K562 (cell line): ENCODE data around the gene SAE1. TPM values are rescaled to one million over a fixed set of nuclear protein-coding genes. Genes with fewer than 3 reads are reported as not detected.

Experiments used
- BRD4 ChIP-seq: fragments of 200-600 bp; sonication (generic); IDR thresholded peaks from 2 replicates; pipeline ENCODE4 v1.6.1; 2017; ENCODE audit warnings: inconsistent platforms
- CHD1 ChIP-seq: fragments of 200-600 bp; sonication (generic); IDR thresholded peaks from one replicate; pipeline ENCODE4 v1.6.1; 2012; ENCODE audit warnings: mild to moderate bottlenecking, moderate library complexity, low read length, inconsistent platforms
- EP400 ChIP-seq: fragments of 450-650 bp; IDR thresholded peaks from 2 replicates; pipeline ENCODE4 v1.6.1; 2017; ENCODE audit warnings: antibody characterized with exemption, mild to moderate bottlenecking, moderate library complexity
- FOXP4 ChIP-seq: sonication (generic); formaldehyde crosslinking; IDR thresholded peaks from 2 replicates; pipeline ENCODE4 v1.8.0; 2022; ENCODE audit warnings: mild to moderate bottlenecking, missing genetic modification reagents, borderline replicate concordance
- FUS ChIP-seq: fragments of 200-400 bp; formaldehyde crosslinking; optimal IDR thresholded peaks from 2 replicates; pipeline ENCODE3; 2017; ENCODE audit warnings: low read depth, low read length
- PATZ1 ChIP-seq: fragments of 250-450 bp; sonication (Bioruptor Pico); IDR thresholded peaks from 2 replicates; pipeline ENCODE4 v1.5.0; 2020; ENCODE audit warnings: mild to moderate bottlenecking, borderline replicate concordance
- PRDM10 ChIP-seq: fragments of 450-650 bp; IDR thresholded peaks from 2 replicates; pipeline ENCODE4 v1.6.1; 2018; ENCODE audit not compliant: partially characterized antibody
- SREBF1 ChIP-seq: fragments of 150-350 bp; IDR thresholded peaks from 2 replicates; pipeline ENCODE4 v1.6.1; 2014; ENCODE audit warnings: antibody characterized with exemption, low read depth, low read length, borderline replicate concordance
- STAG1 ChIP-seq: sonication (generic); formaldehyde crosslinking; IDR thresholded peaks from 2 replicates; pipeline ENCODE4 v1.5.0; 2020; ENCODE audit warnings: missing genetic modification reagents, borderline replicate concordance
- TCF7 ChIP-seq: sonication (generic); IDR thresholded peaks from 2 replicates; pipeline ENCODE4 v1.6.1; 2016; ENCODE audit warnings: antibody characterized with exemption, borderline replicate concordance
- TGIF2 ChIP-seq: sonication (generic); formaldehyde crosslinking; IDR thresholded peaks from 2 replicates; pipeline ENCODE4 v1.8.1; 2022; ENCODE audit warnings: mild to moderate bottlenecking, missing genetic modification reagents, moderate library complexity
- ZBTB5 ChIP-seq: fragments of 450-650 bp; IDR thresholded peaks from 2 replicates; pipeline ENCODE4 v1.6.1; 2017; ENCODE audit warnings: antibody characterized with exemption
- ZNF121 ChIP-seq: sonication (generic); formaldehyde crosslinking; conservative IDR thresholded peaks from 2 replicates; pipeline ENCODE4 v1.8.0; 2022; ENCODE audit warnings: missing genetic modification reagents
- ZNF124 ChIP-seq: sonication (generic); formaldehyde crosslinking; IDR thresholded peaks from 2 replicates; pipeline ENCODE4 v1.8.1; 2022; ENCODE audit warnings: missing genetic modification reagents
- ZNF165 ChIP-seq: fragments of 250-450 bp; sonication (Bioruptor Pico); IDR thresholded peaks from 2 replicates; pipeline ENCODE4 v1.4.0; 2020; ENCODE audit warnings: borderline replicate concordance
- ZNF277 ChIP-seq: fragments of 250-450 bp; sonication (Bioruptor Pico); IDR thresholded peaks from 2 replicates; pipeline ENCODE4 v1.8.0; 2022; ENCODE audit warnings: inconsistent platforms, mild to moderate bottlenecking, moderate library complexity, borderline replicate concordance
- ZNF589 ChIP-seq: fragments of 200-800 bp; sonication (Bioruptor generic); IDR thresholded peaks from 2 replicates; pipeline ENCODE4 v1.6.1; 2016; ENCODE audit warnings: low read depth, missing genetic modification characterization, missing compliant biosample characterization
- polyA plus RNA-seq, 8 experiments: library from polyadenylated mRNA; depleted of rRNA in 4 of 8; stranded (reverse) in 5 of 8; unstranded in 3 of 8; fragments of >200 nt; fragmentation: Nextera tagmentation in 2 of 8; fragmentation: Illumina TruSeq in 1 of 8; extraction: Ambion mirVana in 2 of 8; extraction: Trizol in 1 of 8; gene quantifications; 2 replicates each; pipeline versions ENCODE4 v1.2.1 to v1.2.3, GENCODE V29; 2011 to 2014; ENCODE audit warnings: inconsistent platforms in 1 of 8, missing spikeins in 1 of 8
- total RNA-seq, 7 experiments: library from RNA; depleted of rRNA in 6 of 7; stranded (reverse); fragments of >200 nt in 6 of 7; fragmentation: Illumina TruSeq in 2 of 7; extraction: Trizol in 2 of 7; gene quantifications; 2 replicates each; pipeline versions ENCODE4 v1.2.1 to v1.2.3, GENCODE V29; 2011 to 2021; ENCODE audit warnings: low replicate concordance in 1 of 7

Gene SAE1
- total and polyA plus RNA-seq, 9 of the 15 experiments (the other 6 are each of a cell fraction or from before 2014, with no cell fraction given): 82.8 to 299 (median 217) TPM

- no peak for TF ChIP-seq ZNF165 (CRISPR knock-in tag)
- TF ChIP-seq FUS: no peak
- no peak for TF ChIP-seq PATZ1 (CRISPR knock-in tag)
- TF ChIP-seq ZNF589 (CRISPR knock-in tag): peak; percentile 70
- TF ChIP-seq FOXP4 (CRISPR knock-in tag): no peak
- no peak for TF ChIP-seq TCF7
- TF ChIP-seq EP400: no peak
- TF ChIP-seq ZNF277 (CRISPR knock-in tag): no peak
- TF ChIP-seq SREBF1: no peak
- no peak for TF ChIP-seq ZBTB5
- no peak for TF ChIP-seq PRDM10
- no peak for TF ChIP-seq STAG1 (CRISPR knock-in tag)
- TF ChIP-seq ZNF124 (CRISPR knock-in tag): no peak
- no peak for TF ChIP-seq TGIF2 (CRISPR knock-in tag)
- no peak for TF ChIP-seq BRD4
- TF ChIP-seq ZNF121 (CRISPR knock-in tag): no peak
- TF ChIP-seq CHD1: no peak
Measured at GRCh38 chr19:47225746-47226425, 95.3 kb downstream of the SAE1 start (continued).
